ENCODE measurements around the gene MITD1.
A peak's percentile ranks its signal among the peaks of the same experiment; 100 is the strongest.
"Not testable (repeated sequence)": the region's sequence is repeated elsewhere in the genome, so short reads cannot be mapped to it uniquely, and the experiment has no call there.

The MITD1 gene

DNA sequence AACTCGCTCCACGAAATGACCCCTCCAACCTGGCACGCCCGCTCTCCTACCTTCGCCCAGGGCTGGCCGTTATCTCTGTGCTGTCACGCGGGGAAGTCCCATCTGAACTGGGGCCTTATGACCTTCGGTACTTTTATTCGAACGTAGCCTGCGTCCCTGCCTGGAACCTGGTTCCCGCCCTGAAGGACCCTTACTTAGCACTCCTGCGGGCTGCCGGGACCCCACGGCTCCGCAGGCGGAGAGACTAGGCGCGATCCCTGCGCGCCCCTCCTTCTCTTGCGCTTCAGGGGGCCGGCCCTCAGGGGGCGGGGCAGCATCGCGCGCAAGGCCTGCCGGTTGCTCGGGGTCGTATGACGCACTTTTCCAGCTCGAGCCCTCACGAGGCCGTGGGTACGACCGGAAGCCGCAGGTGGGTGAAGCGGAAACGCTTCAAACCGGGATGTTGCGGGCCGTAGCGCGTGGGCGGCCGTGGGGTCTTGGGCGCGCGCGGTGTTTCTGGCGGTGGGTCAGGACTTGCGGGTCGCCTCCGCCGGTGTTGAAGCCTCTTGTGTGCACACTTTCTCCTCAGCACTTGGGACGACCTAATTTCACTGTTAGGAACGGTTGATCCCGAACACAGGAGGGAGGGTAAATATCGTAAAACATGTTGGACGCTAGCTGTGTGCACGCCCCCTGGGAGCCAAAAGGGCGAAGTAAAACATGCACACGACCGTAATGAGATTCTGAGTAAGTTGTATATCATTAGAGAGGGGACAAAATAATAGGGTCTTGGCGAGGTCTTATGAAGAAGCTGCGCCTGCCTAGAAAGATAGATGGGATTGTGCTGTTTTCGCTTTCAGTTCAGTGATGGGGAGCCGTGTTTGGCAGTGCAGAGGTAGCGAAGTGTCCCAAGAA lies 26.0 kb downstream of the MITD1 start, which contains the start of the genes LIPT1 and TSGA10:
LIPT1 (plus strand) TSS at position 325 of the 894 bp plus-strand sequence. CDS start 6,991 bp downstream, outside the sequence.
TSGA10 (minus strand) TSS at position 300 of the 894 bp plus-strand sequence. CDS start 45,503 bp downstream, outside the sequence.
- peak; percentile 81 for DNase-seq (ENCODE audit: low read depth, low spot score)

DNA sequence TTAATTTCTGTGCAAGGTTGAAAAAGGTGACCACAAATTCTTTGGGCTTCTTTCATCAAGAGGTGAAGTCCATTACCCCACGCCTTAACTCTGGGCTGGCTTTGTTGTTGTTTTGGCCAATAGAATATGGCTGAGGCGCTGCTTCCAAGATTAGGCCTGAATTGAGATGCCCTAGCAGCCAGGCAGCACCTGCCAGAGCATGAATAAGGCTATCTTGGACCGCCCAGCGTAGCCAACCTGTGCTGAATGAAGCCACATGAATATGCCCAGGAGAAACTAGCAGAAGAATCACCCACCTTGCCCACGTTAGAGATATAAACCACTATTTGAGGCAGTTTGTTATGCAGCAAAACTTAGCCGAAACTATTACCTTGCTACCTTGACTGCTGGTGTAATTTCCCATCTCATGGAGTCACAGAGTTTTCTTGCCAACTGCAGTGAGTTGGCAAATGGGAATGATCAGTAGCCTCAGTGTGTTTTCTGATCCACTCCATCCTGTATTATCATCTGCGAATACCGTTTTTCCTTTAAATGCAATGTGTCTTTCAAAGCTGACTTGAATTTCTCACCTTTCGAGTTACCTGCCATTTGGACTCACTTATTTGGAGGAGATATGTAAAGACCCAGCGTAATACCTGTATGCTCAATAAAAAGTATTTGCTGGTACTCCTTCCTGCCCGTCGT lies 26.8 kb downstream of the MITD1 start:
- DNase-seq (ENCODE audit: low read depth, low spot score), result no peak

- DNase-seq (ENCODE audit: low read depth, low spot score), result no peak
Measured at GRCh38 chr2:99152199-99152895, 28.5 kb downstream of the MITD1 start.

- no peak for DNase-seq (ENCODE audit: low read depth, low spot score)
Measured at GRCh38 chr2:99150706-99151105, 30.2 kb downstream of the MITD1 start.

DNA sequence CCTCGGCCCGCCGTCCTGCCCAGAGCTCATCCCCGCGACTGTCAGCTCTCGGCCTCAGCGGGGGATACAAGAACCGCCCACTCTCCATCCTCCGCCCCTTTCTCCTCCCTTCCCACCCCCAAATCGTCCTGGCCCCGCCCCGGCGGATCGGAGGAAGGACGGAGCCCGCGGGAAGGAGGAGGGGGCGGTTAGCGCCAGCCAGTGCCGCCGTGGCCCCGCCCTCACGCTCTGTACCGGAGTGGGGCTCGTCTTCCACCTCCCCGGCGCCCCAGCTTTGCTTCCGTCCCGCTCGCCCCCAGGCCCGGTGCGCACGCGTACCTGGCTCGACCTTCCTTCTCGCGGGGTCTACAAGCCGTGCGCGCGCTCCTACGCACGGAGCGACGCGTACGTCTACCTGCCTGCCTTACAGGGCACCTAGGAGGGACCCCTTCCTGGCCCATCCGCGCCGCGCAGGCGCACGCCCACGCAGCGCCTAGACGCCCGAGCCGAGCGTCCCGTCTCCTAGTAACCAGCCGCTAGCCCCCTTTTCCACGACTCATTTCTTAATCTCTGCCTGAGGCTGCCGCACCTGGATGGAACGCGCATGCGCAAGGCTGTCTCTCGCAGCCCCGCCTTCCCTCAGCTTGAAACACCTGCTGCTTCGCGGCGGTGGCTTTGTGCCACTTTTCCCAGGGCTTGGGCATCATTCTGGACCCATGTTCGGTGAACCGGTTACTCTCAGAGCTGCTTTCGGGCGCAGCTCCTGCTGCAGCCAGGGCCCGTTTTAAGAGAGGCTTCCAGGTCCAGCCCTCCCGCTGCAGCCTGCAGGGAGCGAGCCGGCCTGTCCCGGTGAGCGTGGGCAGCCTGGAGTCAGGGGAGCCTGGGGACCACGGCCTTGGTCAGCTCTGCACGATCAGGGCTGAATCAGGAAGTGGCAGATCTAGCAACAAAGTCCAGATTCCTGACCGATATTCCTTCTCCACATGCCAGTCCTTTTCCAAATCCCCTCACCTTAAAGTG lies 39.4 kb downstream of the MITD1 start, which contains the start of gene C2orf15:
C2orf15 (plus strand) TSS at position 598 of the 999 bp plus-strand sequence. CDS start 8,852 bp downstream, outside the sequence.
- DNase-seq (ENCODE audit: low read depth, low spot score), result peak; percentile 95

DNA sequence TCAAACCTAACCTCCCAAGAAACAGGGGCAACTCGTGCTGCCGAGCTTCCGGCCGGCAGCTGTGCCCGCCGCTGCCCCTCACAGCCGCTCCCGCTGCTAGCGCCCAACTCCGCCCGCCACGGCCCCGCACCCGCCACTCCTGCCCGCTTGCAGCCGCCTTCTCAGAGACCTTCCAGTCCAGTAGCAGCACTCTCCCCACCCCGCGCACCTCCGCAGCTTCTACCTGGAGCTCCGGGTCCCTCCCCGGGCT lies 40.1 kb downstream of the MITD1 start:
- no peak for DNase-seq (ENCODE audit: low read depth, low spot score)

GRCh38 chr2:99140056-99140859 lies 40.6 kb downstream of the MITD1 start:
- DNase-seq (ENCODE audit: low read depth, low spot score), result no peak

DNA sequence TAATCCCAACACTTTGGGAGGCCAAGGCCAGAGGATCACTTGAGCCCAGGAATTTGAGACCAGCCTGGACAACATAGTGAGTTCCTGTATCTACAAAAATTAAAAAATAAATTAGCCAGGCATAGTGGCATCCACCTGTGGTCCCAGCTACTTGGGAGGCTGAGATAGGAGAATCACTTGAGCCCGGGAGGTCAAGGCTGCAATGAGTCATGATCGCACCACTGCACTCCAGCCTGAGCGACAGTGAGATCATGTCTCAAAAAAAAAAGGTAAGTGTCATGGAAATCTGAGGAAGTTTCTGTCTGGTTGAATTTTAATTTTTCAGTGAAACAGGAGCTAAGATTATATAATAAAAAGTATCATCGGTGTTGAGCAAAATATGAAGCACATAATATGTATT lies 41.9 kb downstream of the MITD1 start:
- DNase-seq (ENCODE audit: low read depth, low spot score), result no peak

GRCh38 chr2:99135044-99135556 lies 45.8 kb downstream of the MITD1 start:
- not testable (repeated sequence) for DNase-seq (ENCODE audit: low read depth, low spot score)

GRCh38 chr2:99127981-99128380 lies 52.9 kb downstream of the MITD1 start:
- DNase-seq (ENCODE audit: low read depth, low spot score), result no peak
